Aorta (tissue), 5 donors: ENCODE results near the gene PPIL4. TPM values are rescaled to one million over a fixed set of nuclear protein-coding genes. Genes with fewer than 3 reads are reported as not detected.
"Not testable (repeated sequence)": the region's sequence is repeated elsewhere in the genome, so short reads cannot be mapped to it uniquely, and the experiment has no call there.

Experiments
- ATAC-seq: fragments of 200-7000 bp; cut with Tn5 transposase; one replicate; pipeline ENCODE4 v1.9.1; 2022; ENCODE audit warnings: moderate library complexity; ENCODE audit not compliant: low FRiP score
- DNase-seq, 2 donors: peaks; one replicate each; pipeline ENCODE4 v3.0.0-alpha.2; 2020
- H3K27ac ChIP-seq, 2 donors: one replicate each; pipeline ENCODE4 v1.5.1; 2013; ENCODE audit warnings: low read length in 2 of 2, mild to moderate bottlenecking in 2 of 2, moderate library complexity in 2 of 2, control low read depth in 1 of 2, inconsistent platforms in 1 of 2, low read depth in 1 of 2
- H3K27me3 ChIP-seq, 2 donors: one replicate each; pipeline ENCODE4 v1.6.1; 2013; ENCODE audit warnings: control low read depth in 1 of 2, low read length in 1 of 2, mild to moderate bottlenecking in 1 of 2, moderate library complexity in 1 of 2; ENCODE audit not compliant: insufficient read depth in 2 of 2, control insufficient read depth in 1 of 2
- H3K36me3 ChIP-seq, 2 donors: one replicate each; pipeline ENCODE4 v1.6.1; 2013; ENCODE audit warnings: control low read depth in 1 of 2, low read length in 1 of 2, mild to moderate bottlenecking in 1 of 2; ENCODE audit not compliant: insufficient read depth in 2 of 2, control insufficient read depth in 1 of 2
- H3K4me1 ChIP-seq, 2 donors: one replicate each; pipeline ENCODE4 v1.6.1; 2013; ENCODE audit warnings: low read length in 2 of 2, control low read depth in 1 of 2, mild to moderate bottlenecking in 1 of 2, moderate library complexity in 1 of 2; ENCODE audit not compliant: insufficient read depth in 2 of 2, control insufficient read depth in 1 of 2
- H3K4me3 ChIP-seq, 2 donors: one replicate each; pipeline ENCODE4 v1.5.1; 2013; ENCODE audit warnings: low read length in 2 of 2, control low read depth in 1 of 2, mild to moderate bottlenecking in 1 of 2
- H3K9me3 ChIP-seq: one replicate; pipeline ENCODE4 v1.6.1; 2013; ENCODE audit warnings: mild to moderate bottlenecking, low read length; ENCODE audit not compliant: control insufficient read depth
- WGBS, 2 donors: extraction: QIAGEN DNeasy Blood & Tissue Kit; methylation state at CpG; one replicate each; pipeline ENCODE4 v1.1.7; 2013; 5-methylcytosine and 5-hydroxymethylcytosine counted together
- intact Hi-C, 2 donors: fragments of 100-400 bp; cut with DNase I; formaldehyde crosslinking; loops; one replicate each; pipeline versions ENCODE4 v1.14.2 to v1.15.0; 2022
- polyA plus RNA-seq, 2 donors: library from polyadenylated mRNA; stranded (reverse); fragments of 200-250 nt; gene quantifications; one replicate each; pipeline ENCODE4 v1.2.3, GENCODE V29; 2013
- total RNA-seq, 2 donors: library from RNA; stranded (reverse); fragmentation: NEBNext Ultra II Directional; extraction: Animal tissue kit (Norgen Biotek cat#: 25700); gene quantifications; one replicate each; pipeline ENCODE4 v1.2.1, GENCODE V29; 2021
- donor health status: healthy with polysubstance abuse.
- donor health status: Bipolar disorder and iron deficiency.
- donor health status: DM: no; HTN: no; CAD: no.
- donor health status: DM: no; HTN: no; CAD: no.
- donor health status: DM: yes; HTN: yes; CAD: no.

Gene PPIL4
- total and polyA plus RNA-seq, 4 donors, result 15.7 to 34.4 (median 24.6) TPM

GRCh38 chr6:149503872-149504271 is 42.0 kb downstream of the PPIL4 start:
- H3K4me3 ChIP-seq, result no peak overlapping the region
- H3K27me3 ChIP-seq, result no peaks in the 10 kb centered on the region
- no peak for ATAC-seq
- H3K27ac ChIP-seq, result no peak overlapping the region
- WGBS, 2 donors, result 90 to 96% methylated on average over 2 of the region's 2 CpGs
- no peak for DNase-seq
- no peaks in the 10 kb centered on the region for H3K36me3 ChIP-seq
- H3K9me3 ChIP-seq, result no peaks in the 10 kb centered on the region
- H3K4me1 ChIP-seq, result no peaks in the 10 kb centered on the region
- intact Hi-C loops, result no loop called here

- no peaks in the 10 kb centered on the region for H3K27me3 ChIP-seq
- DNase-seq, result no peak
- no peaks in the 10 kb centered on the region for H3K9me3 ChIP-seq
- no peak overlapping the region for H3K4me3 ChIP-seq
- no peak for ATAC-seq
- 88 to 90% methylated on average over 2 of the region's 2 CpGs for WGBS, 2 donors
- intact Hi-C loops, result no loop called here
- no peak overlapping the region for H3K27ac ChIP-seq
- H3K36me3 ChIP-seq, result no peaks in the 10 kb centered on the region
- H3K4me1 ChIP-seq, result no peaks in the 10 kb centered on the region
Measured at GRCh38 chr6:149503276-149503675, 42.6 kb downstream of the PPIL4 start.

- no peak overlapping the region for H3K4me3 ChIP-seq
- ATAC-seq (no peak), DNase-seq (no peak)
- H3K36me3 ChIP-seq, result no peaks in the 10 kb centered on the region
- no peaks in the 10 kb centered on the region for H3K4me1 ChIP-seq
- H3K9me3 ChIP-seq, result no peaks in the 10 kb centered on the region
- intact Hi-C loops, result no loop called here
- H3K27ac ChIP-seq, result no peak overlapping the region
- 92 to 94% methylated on average over 3 of the region's 3 CpGs for WGBS, 2 donors
- no peaks in the 10 kb centered on the region for H3K27me3 ChIP-seq
Measured at GRCh38 chr6:149501768-149502167, 44.1 kb downstream of the PPIL4 start.

- no peak overlapping the region for H3K4me3 ChIP-seq
- WGBS, 2 donors, result 84 to 90% methylated on average over 1 of the region's 1 CpG
- intact Hi-C loops, result no loop called here
- H3K4me1 ChIP-seq, result no peaks in the 10 kb centered on the region
- H3K36me3 ChIP-seq, result no peaks in the 10 kb centered on the region
- DNase-seq, result no peak
- H3K9me3 ChIP-seq, result no peaks in the 10 kb centered on the region
- no peak overlapping the region for H3K27ac ChIP-seq
- no peak for ATAC-seq
- H3K27me3 ChIP-seq, result no peaks in the 10 kb centered on the region
Measured at GRCh38 chr6:149501201-149501600, 44.6 kb downstream of the PPIL4 start.

GRCh38 chr6:149500096-149500495 is 45.7 kb downstream of the PPIL4 start:
- no peak overlapping the region for H3K27ac ChIP-seq
- WGBS, 2 donors, result 83 to 85% methylated on average over 1 of the region's 1 CpG
- no peaks in the 10 kb centered on the region for H3K27me3 ChIP-seq
- no peak overlapping the region for H3K4me3 ChIP-seq
- no peaks in the 10 kb centered on the region for H3K36me3 ChIP-seq
- H3K4me1 ChIP-seq, result no peaks in the 10 kb centered on the region
- H3K9me3 ChIP-seq, result no peaks in the 10 kb centered on the region
- intact Hi-C loops, result no loop called here
- no peak for DNase-seq
- no peak for ATAC-seq

GRCh38 chr6:149499066-149499465 is 46.8 kb downstream of the PPIL4 start:
- intact Hi-C loops, result no loop called here
- H3K27ac ChIP-seq, result no peak overlapping the region
- H3K4me3 ChIP-seq, result no peak overlapping the region
- no peaks in the 10 kb centered on the region for H3K4me1 ChIP-seq
- 74 to 75% methylated on average over 3 of the region's 3 CpGs for WGBS, 2 donors
- H3K9me3 ChIP-seq, result no peaks in the 10 kb centered on the region
- no peaks in the 10 kb centered on the region for H3K27me3 ChIP-seq
- H3K36me3 ChIP-seq, result no peaks in the 10 kb centered on the region
- DNase-seq (no peak), ATAC-seq (no peak)

- H3K27me3 ChIP-seq, result no peaks in the 10 kb centered on the region
- no peak overlapping the region for H3K4me3 ChIP-seq
- DNase-seq (no peak), ATAC-seq (no peak)
- intact Hi-C loops, result no loop called here
- no peak overlapping the region for H3K27ac ChIP-seq
- WGBS, 2 donors, result 92 to 98% methylated on average over 2 of the region's 2 CpGs
- no peaks in the 10 kb centered on the region for H3K36me3 ChIP-seq
- no peaks in the 10 kb centered on the region for H3K4me1 ChIP-seq
- H3K9me3 ChIP-seq, result no peaks in the 10 kb centered on the region
Measured at GRCh38 chr6:149497365-149497764, 48.5 kb downstream of the PPIL4 start.

- H3K4me1 ChIP-seq, DNase-seq, H3K9me3 ChIP-seq, ATAC-seq, H3K36me3 ChIP-seq, H3K27ac ChIP-seq, intact Hi-C loops, H3K4me3 ChIP-seq, H3K27me3 ChIP-seq: not testable (repeated sequence)
- 91 to 93% methylated on average over 6 of the region's 6 CpGs for WGBS, 2 donors
Measured at GRCh38 chr6:149496597-149496996, 49.2 kb downstream of the PPIL4 start.

- H3K27me3 ChIP-seq, H3K36me3 ChIP-seq, DNase-seq, H3K4me1 ChIP-seq, H3K4me3 ChIP-seq, intact Hi-C loops, H3K9me3 ChIP-seq, H3K27ac ChIP-seq, ATAC-seq: not testable (repeated sequence)
- WGBS, 2 donors, result 78 to 91% methylated on average over 11 of the region's 11 CpGs
Measured at GRCh38 chr6:149495349-149496016, 50.4 kb downstream of the PPIL4 start.
